Measurements from ENCODE around the gene TNFRSF14. TPM values are rescaled to one million over a fixed set of nuclear protein-coding genes. Genes with fewer than 3 reads are reported as not detected.
A peak's percentile ranks its signal among the peaks of the same experiment; 100 is the strongest.

Gene TNFRSF14
- total RNA-seq, 1 donor from 2014 or later = 0.61 TPM

- no peak overlapping the region for H3K27ac Mint-ChIP-seq (ENCODE audit: unreplicated experiment)
- peak overlapping the region; percentile 74 for H3K4me3 Mint-ChIP-seq
- H3K9me3 Mint-ChIP-seq = no peaks in the 10 kb centered on the region
- peaks cover 39% of the 10 kb centered on the region for H3K4me1 Mint-ChIP-seq
- no peak for TF ChIP-seq CTCF (conservative IDR thresholded peaks at IDR 0.05)
- peaks cover 67% of the 10 kb centered on the region for H3K27me3 Mint-ChIP-seq (ENCODE audit: low read depth)
- H3K36me3 Mint-ChIP-seq (ENCODE audit: low read depth) = no peaks in the 10 kb centered on the region
- no peak for DNase-seq (ENCODE audit: low read depth, low spot score)
Observed at GRCh38 chr1:2530513-2531361, 25.4 kb upstream of the TNFRSF14 start.

GRCh38 chr1:2532485-2533160, 23.5 kb upstream of the TNFRSF14 start:
- Mint-ChIP-seq H3K27me3 (ENCODE audit: low read depth) (peaks cover 71% of the 10 kb centered on the region), H3K27ac (ENCODE audit: unreplicated experiment) (no peak overlapping the region), H3K4me1 (peaks cover 33% of the 10 kb centered on the region), H3K36me3 (ENCODE audit: low read depth) (no peaks in the 10 kb centered on the region), H3K9me3 (no peaks in the 10 kb centered on the region), H3K4me3 (peak overlapping the region; percentile 85)
- TF ChIP-seq CTCF (conservative IDR thresholded peaks at IDR 0.05) = no peak
- peak; percentile 20 for DNase-seq (ENCODE audit: low read depth, low spot score)

- TF ChIP-seq CTCF (conservative IDR thresholded peaks at IDR 0.05) = no peak
- H3K27ac Mint-ChIP-seq (ENCODE audit: unreplicated experiment) = no peak overlapping the region
- peak overlapping the region; percentile 24 for H3K4me3 Mint-ChIP-seq
- no peak for DNase-seq (ENCODE audit: low read depth, low spot score)
- H3K27me3 Mint-ChIP-seq (ENCODE audit: low read depth) = peaks cover 64% of the 10 kb centered on the region
- H3K9me3 Mint-ChIP-seq = no peaks in the 10 kb centered on the region
- peaks cover 33% of the 10 kb centered on the region for H3K4me1 Mint-ChIP-seq
- no peaks in the 10 kb centered on the region for H3K36me3 Mint-ChIP-seq (ENCODE audit: low read depth)
Observed at GRCh38 chr1:2533365-2533764, 22.8 kb upstream of the TNFRSF14 start.

- H3K9me3 Mint-ChIP-seq = no peaks in the 10 kb centered on the region
- TF ChIP-seq CTCF (conservative IDR thresholded peaks at IDR 0.05) = no peak
- H3K27me3 Mint-ChIP-seq (ENCODE audit: low read depth) = peaks cover 56% of the 10 kb centered on the region
- H3K4me1 Mint-ChIP-seq = peaks cover 33% of the 10 kb centered on the region
- H3K27ac Mint-ChIP-seq (ENCODE audit: unreplicated experiment) = no peak overlapping the region
- DNase-seq (ENCODE audit: low read depth, low spot score) = no peak
- peak overlapping the region; percentile 27 for H3K4me3 Mint-ChIP-seq
- no peaks in the 10 kb centered on the region for H3K36me3 Mint-ChIP-seq (ENCODE audit: low read depth)
Observed at GRCh38 chr1:2534315-2534686, 21.9 kb upstream of the TNFRSF14 start.

GRCh38 chr1:2534687-2535441, 21.3 kb upstream of the TNFRSF14 start:
- no peak for DNase-seq (ENCODE audit: low read depth, low spot score)
- H3K36me3 Mint-ChIP-seq (ENCODE audit: low read depth) = no peaks in the 10 kb centered on the region
- no peak overlapping the region for H3K27ac Mint-ChIP-seq (ENCODE audit: unreplicated experiment)
- peaks cover 52% of the 10 kb centered on the region for H3K27me3 Mint-ChIP-seq (ENCODE audit: low read depth)
- H3K4me1 Mint-ChIP-seq = peaks cover 33% of the 10 kb centered on the region
- H3K9me3 Mint-ChIP-seq = no peaks in the 10 kb centered on the region
- TF ChIP-seq CTCF (conservative IDR thresholded peaks at IDR 0.05) = no peak
- peak overlapping the region; percentile 51 for H3K4me3 Mint-ChIP-seq
